Muscle layer of duodenum (tissue), 2 donors: ENCODE measurements around the gene TMEM106B.
"Not testable (repeated sequence)": the region's sequence is repeated elsewhere in the genome, so short reads cannot be mapped to it uniquely, and the experiment has no call there.

Experiments used
- H3K27ac ChIP-seq: one replicate; pipeline ENCODE4 v1.7.0; 2013; ENCODE audit warnings: mild to moderate bottlenecking, low read length
- H3K27me3 ChIP-seq: one replicate; pipeline ENCODE4 v1.7.0; 2013; ENCODE audit warnings: low read depth, mild to moderate bottlenecking, control low read depth, low read length
- H3K36me3 ChIP-seq, 2 donors: one replicate each; pipeline ENCODE4 v1.7.0; 2013; ENCODE audit warnings: low read length in 2 of 2, control low read depth in 1 of 2, mild to moderate bottlenecking in 1 of 2; ENCODE audit not compliant: insufficient read depth in 2 of 2, control insufficient read depth in 1 of 2
- H3K4me1 ChIP-seq, 2 donors: one replicate each; pipeline ENCODE4 v1.7.0; 2013; ENCODE audit warnings: low read length in 2 of 2, mild to moderate bottlenecking in 2 of 2, control low read depth in 1 of 2, moderate library complexity in 1 of 2; ENCODE audit not compliant: insufficient read depth in 2 of 2, control insufficient read depth in 1 of 2
- H3K4me3 ChIP-seq, 2 donors: one replicate each; pipeline ENCODE4 v1.7.0; 2013; ENCODE audit warnings: low read length in 2 of 2, low read depth in 1 of 2, mild to moderate bottlenecking in 1 of 2
- H3K9me3 ChIP-seq, 2 donors: one replicate each; pipeline ENCODE4 v1.7.0; 2013; ENCODE audit warnings: low read length in 2 of 2, control low read depth in 1 of 2, mild to moderate bottlenecking in 1 of 2; ENCODE audit not compliant: control insufficient read depth in 1 of 2
- donor health status: healthy.

Gene TMEM106B

DNA sequence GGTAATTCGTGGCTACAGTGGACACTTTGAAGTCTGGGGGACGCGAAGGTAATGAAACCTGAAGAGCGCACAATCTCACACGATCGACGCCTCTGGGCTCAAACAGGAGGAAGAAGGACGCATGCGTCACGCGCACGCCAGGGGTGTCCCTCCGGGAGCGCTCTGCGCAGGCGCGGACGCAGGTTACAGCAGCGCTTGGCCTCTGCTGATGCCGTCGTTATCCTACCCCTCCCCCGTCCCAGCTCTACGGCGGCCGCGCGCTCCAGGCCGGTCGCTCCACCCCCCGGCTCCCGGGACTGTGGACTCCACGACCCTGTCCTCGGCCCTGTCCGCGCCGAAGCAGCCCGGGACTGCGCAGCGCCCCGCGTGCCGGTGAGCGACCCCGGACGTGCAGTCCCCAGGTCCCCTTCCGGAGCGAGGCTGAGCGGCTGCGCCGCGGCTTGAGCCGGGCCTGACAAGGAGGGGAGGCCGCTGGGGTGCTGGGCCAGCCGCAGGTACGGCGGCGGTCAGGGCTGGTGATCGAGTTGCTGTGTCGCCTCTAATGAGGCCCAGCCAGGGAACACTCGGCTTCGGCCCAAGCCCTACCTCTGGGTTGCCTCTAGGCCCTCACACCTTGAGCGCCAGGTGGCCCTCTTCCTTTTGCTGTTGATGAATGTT is at the start of gene TMEM106B:
Gene TMEM106B (plus strand): TSS at position 241 of the 657 bp plus-strand sequence. CDS start 3,517 bp downstream, outside the sequence.
- Histone ChIP-seq H3K27me3 (no peaks in the 10 kb centered on the region), H3K36me3 (peaks cover 0 to 11% of the 10 kb centered on the region in 2 donors), H3K9me3 (no peaks in the 10 kb centered on the region), H3K4me1 (peaks cover 0 to 21% of the 10 kb centered on the region in 2 donors), H3K27ac (peak within 1 kb of the TSS; percentile 95), H3K4me3 (peak within 1 kb of the TSS; percentile 94 to 96)

DNA sequence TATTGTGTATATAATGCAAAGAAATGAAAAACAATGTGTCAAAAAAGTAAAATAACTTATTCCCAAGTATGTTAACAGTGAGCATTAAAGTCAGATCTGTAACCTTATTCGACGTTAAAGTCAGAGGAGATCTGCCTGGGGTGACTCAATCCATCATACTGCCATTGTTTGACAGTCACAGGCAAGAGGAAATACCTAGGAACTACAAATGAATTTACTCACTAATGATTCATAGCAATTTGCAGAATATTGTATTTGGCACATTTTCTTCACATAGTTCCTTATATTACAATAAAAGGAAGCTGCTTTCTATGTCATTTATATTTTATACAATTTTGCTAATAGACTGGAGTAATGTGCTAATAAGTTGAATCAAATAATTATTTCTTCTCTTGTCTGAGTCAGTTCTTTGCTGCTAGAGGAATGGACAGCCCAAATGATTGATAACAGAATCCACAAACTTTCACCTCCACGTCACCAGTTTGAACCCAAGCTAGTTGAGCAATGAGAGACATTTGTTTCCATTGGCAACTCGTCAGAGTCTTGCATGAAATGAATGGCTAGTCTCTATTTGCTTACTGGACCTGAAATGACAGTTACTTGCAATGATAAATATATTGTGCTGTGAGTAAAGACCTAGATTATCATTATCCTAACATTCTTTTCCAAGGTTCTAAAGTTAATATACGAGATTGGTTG is 48.5 kb upstream of the TMEM106B start:
- Histone ChIP-seq H3K27me3 (no peaks in the 10 kb centered on the region), H3K36me3 (no peaks in the 10 kb centered on the region), H3K27ac (no peak overlapping the region), H3K4me1 (no peaks in the 10 kb centered on the region), H3K9me3 (peaks cover 0 to 2% of the 10 kb centered on the region in 2 donors), H3K4me3 (no peak overlapping the region)

DNA sequence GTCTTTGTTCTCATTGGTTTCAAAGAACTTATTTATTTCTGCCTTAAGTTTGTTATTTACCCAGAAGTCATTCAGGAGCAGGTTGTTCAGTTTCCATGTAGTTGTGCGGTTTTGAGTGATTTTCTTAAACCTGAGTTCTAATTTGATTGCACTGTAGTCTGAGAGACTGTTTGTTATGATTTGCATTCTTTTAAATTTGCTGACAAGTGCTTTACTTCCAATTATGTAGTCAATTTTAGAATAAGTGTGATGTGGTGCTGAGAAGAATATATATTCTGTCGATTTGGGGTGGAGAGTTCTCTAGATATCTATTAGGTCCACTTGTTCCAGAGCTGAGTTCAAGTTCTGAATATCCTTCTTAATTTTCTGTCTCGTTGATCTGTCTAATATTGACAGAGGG is 43.0 kb upstream of the TMEM106B start:
- H3K36me3 ChIP-seq, H3K4me1 ChIP-seq, H3K27ac ChIP-seq, H3K27me3 ChIP-seq, H3K4me3 ChIP-seq, H3K9me3 ChIP-seq: not testable (repeated sequence)

- not testable (repeated sequence) for H3K36me3 ChIP-seq, H3K9me3 ChIP-seq, H3K27me3 ChIP-seq, H3K4me3 ChIP-seq, H3K4me1 ChIP-seq, H3K27ac ChIP-seq
These were observed 40.9 kb upstream of the TMEM106B start for GRCh38 chr7:12169981-12170820.

GRCh38 chr7:12173671-12174070 is 37.4 kb upstream of the TMEM106B start:
- Histone ChIP-seq H3K9me3 (peaks cover 0 to 2% of the 10 kb centered on the region in 2 donors), H3K4me3 (no peak overlapping the region), H3K27me3 (no peaks in the 10 kb centered on the region), H3K4me1 (no peaks in the 10 kb centered on the region), H3K27ac (no peak overlapping the region), H3K36me3 (no peaks in the 10 kb centered on the region)

DNA sequence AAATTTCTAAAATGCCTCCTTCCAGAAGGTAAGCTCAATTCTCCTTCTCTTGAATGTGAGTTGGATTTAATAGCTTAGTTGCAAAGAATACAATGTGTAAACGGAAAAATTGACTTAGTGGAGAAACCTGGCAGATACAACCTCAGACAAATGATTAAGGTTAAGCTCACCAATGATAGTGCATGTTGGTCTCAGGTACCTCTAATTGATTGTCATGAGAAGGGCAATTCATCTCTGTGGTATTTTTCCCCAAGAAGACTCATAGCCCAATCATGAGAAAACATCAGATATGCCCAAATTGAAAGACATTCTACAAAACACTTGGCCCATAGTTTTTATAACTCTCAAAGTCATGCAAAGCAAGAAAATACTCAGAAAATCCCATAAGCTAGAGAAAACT is 36.2 kb upstream of the TMEM106B start:
- H3K36me3 ChIP-seq, result no peaks in the 10 kb centered on the region
- no peak overlapping the region for H3K4me3 ChIP-seq
- H3K9me3 ChIP-seq, result no peaks in the 10 kb centered on the region
- H3K27me3 ChIP-seq, result no peaks in the 10 kb centered on the region
- H3K27ac ChIP-seq, result no peak overlapping the region
- no peaks in the 10 kb centered on the region for H3K4me1 ChIP-seq

DNA sequence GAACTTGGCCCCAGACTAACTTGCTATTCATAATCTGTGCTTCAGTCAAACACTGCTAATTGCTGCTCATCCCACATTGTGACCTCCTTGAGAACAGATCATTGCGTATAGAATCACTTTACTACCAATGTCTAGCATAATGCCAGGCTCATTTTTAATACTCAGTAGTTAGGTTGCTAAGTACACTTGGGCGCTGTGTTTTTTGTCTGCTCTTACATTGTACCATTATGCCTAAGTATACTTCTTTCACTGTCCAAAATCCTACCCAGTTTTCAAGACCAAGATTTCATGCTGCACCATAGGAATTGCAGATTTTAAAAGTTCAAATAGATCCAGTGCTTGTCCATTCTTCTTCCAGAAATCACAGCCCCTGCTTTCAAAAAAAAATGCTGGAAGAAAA is 32.8 kb upstream of the TMEM106B start:
- no peak overlapping the region for H3K4me3 ChIP-seq
- no peak overlapping the region for H3K27ac ChIP-seq
- H3K27me3 ChIP-seq, result no peaks in the 10 kb centered on the region
- no peaks in the 10 kb centered on the region for H3K9me3 ChIP-seq
- H3K36me3 ChIP-seq, result no peaks in the 10 kb centered on the region
- no peaks in the 10 kb centered on the region for H3K4me1 ChIP-seq

- Histone ChIP-seq H3K9me3 (no peaks in the 10 kb centered on the region), H3K27me3 (no peaks in the 10 kb centered on the region), H3K4me1 (no peaks in the 10 kb centered on the region), H3K4me3 (no peak overlapping the region), H3K27ac (no peak overlapping the region), H3K36me3 (no peaks in the 10 kb centered on the region)
These were observed 16.7 kb upstream of the TMEM106B start for GRCh38 chr7:12194426-12194825.

DNA sequence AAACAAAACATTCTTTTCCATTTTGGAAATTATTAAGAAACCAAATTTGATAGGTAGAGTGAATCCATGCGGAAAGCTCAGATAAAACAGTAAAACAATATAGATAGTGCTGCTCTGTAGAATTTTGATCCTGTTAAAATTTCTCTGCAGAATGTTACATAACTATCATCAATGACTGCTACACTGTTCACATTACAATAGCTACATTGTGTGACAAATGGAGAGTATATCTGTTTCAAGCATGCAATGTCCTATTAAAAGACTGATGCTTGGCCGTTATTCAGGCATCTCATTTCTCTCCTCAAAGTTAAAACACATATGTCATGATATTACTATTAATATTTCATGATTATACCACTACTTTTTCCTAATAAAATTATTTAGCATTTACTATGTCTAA is 14.7 kb upstream of the TMEM106B start:
- Histone ChIP-seq H3K27ac (no peak overlapping the region), H3K27me3 (no peaks in the 10 kb centered on the region)

GRCh38 chr7:12199363-12199762 is 11.7 kb upstream of the TMEM106B start:
- no peaks in the 10 kb centered on the region for H3K36me3 ChIP-seq
- no peak overlapping the region for H3K27ac ChIP-seq
- H3K4me1 ChIP-seq, result no peaks in the 10 kb centered on the region
- H3K9me3 ChIP-seq, result no peaks in the 10 kb centered on the region
- no peaks in the 10 kb centered on the region for H3K27me3 ChIP-seq
- H3K4me3 ChIP-seq, result no peak overlapping the region

More for the DNA sequence above, 14.7 kb upstream of the TMEM106B start:
- Histone ChIP-seq H3K4me1 (no peaks in the 10 kb centered on the region), H3K4me3 (no peak overlapping the region), H3K36me3 (no peaks in the 10 kb centered on the region), H3K9me3 (no peaks in the 10 kb centered on the region)

- H3K9me3 ChIP-seq, result no peaks in the 10 kb centered on the region
These were observed 4.0 kb upstream of the TMEM106B start for GRCh38 chr7:12207046-12207445.

More at GRCh38 chr7:12207046-12207445, 4.0 kb upstream of the TMEM106B start:
- Histone ChIP-seq H3K4me3 (no peak overlapping the region), H3K27me3 (no peaks in the 10 kb centered on the region), H3K4me1 (peaks cover 0 to 7% of the 10 kb centered on the region in 2 donors), H3K36me3 (no peaks in the 10 kb centered on the region), H3K27ac (no peak overlapping the region)
